Measurements from ENCODE around the gene VPS8.
"Not testable (repeated sequence)": the region's sequence is repeated elsewhere in the genome, so short reads cannot be mapped to it uniquely, and the experiment has no call there.

VPS8 gene

GRCh38 chr3:184899953-184900595 is 88.1 kb downstream of the VPS8 start:
- no peak for TF ChIP-seq PAX5 (IDR thresholded peaks at IDR 0.05; ENCODE audit: insufficient read depth, low read length, severe bottlenecking)
- no peak for TF ChIP-seq POU2F2 (IDR thresholded peaks at IDR 0.05; ENCODE audit: low read depth, low read length)
- no peak for TF ChIP-seq SPI1 (IDR thresholded peaks at IDR 0.05; ENCODE audit: low read depth, low read length)
- no peak for TF ChIP-seq TAF1 (IDR thresholded peaks at IDR 0.05; ENCODE audit: low read depth, low read length)
- TF ChIP-seq POLR2AphosphoS5 (IDR thresholded peaks at IDR 0.05; ENCODE audit: low read depth, low read length), result no peak
- TF ChIP-seq POLR2A (IDR thresholded peaks at IDR 0.05; ENCODE audit: low read depth, low read length), result no peak
- DNase-seq (ENCODE audit: insufficient read length, low spot score) (no peak), FAIRE-seq (no peak)

GRCh38 chr3:184907031-184907430 is 95.1 kb downstream of the VPS8 start:
- not testable (repeated sequence) for FAIRE-seq

GRCh38 chr3:184907681-184908649 is 96.0 kb downstream of the VPS8 start:
- DNase-seq (ENCODE audit: insufficient read length, low spot score) (no peak), FAIRE-seq (no peak)

More at GRCh38 chr3:184907031-184907430, 95.1 kb downstream of the VPS8 start:
- not testable (repeated sequence) for DNase-seq (ENCODE audit: insufficient read length, low spot score)

GRCh38 chr3:184908859-184909258 is 96.9 kb downstream of the VPS8 start:
- no peak for DNase-seq (ENCODE audit: insufficient read length, low spot score)
- no peak for FAIRE-seq

More at GRCh38 chr3:184907681-184908649, 96.0 kb downstream of the VPS8 start:
- TF ChIP-seq POLR2AphosphoS5 (IDR thresholded peaks at IDR 0.05; ENCODE audit: low read depth, low read length) (no peak), SPI1 (IDR thresholded peaks at IDR 0.05; ENCODE audit: low read depth, low read length) (no peak), PAX5 (IDR thresholded peaks at IDR 0.05; ENCODE audit: insufficient read depth, low read length, severe bottlenecking) (no peak), POU2F2 (IDR thresholded peaks at IDR 0.05; ENCODE audit: low read depth, low read length) (no peak), POLR2A (IDR thresholded peaks at IDR 0.05; ENCODE audit: low read depth, low read length) (no peak), TAF1 (IDR thresholded peaks at IDR 0.05; ENCODE audit: low read depth, low read length) (no peak)

GRCh38 chr3:184910664-184911063 is 98.7 kb downstream of the VPS8 start:
- FAIRE-seq, result no peak
- DNase-seq (ENCODE audit: insufficient read length, low spot score), result no peak

More at GRCh38 chr3:184908859-184909258, 96.9 kb downstream of the VPS8 start:
- TF ChIP-seq PAX5 (IDR thresholded peaks at IDR 0.05; ENCODE audit: insufficient read depth, low read length, severe bottlenecking) (no peak), POLR2A (IDR thresholded peaks at IDR 0.05; ENCODE audit: low read depth, low read length) (no peak), TAF1 (IDR thresholded peaks at IDR 0.05; ENCODE audit: low read depth, low read length) (no peak), POLR2AphosphoS5 (IDR thresholded peaks at IDR 0.05; ENCODE audit: low read depth, low read length) (no peak), SPI1 (IDR thresholded peaks at IDR 0.05; ENCODE audit: low read depth, low read length) (no peak), POU2F2 (IDR thresholded peaks at IDR 0.05; ENCODE audit: low read depth, low read length) (no peak)

GRCh38 chr3:184911570-184911969 is 99.6 kb downstream of the VPS8 start:
- FAIRE-seq (no peak), DNase-seq (ENCODE audit: insufficient read length, low spot score) (no peak)
- no peak for TF ChIP-seq POU2F2 (IDR thresholded peaks at IDR 0.05; ENCODE audit: low read depth, low read length)
- TF ChIP-seq POLR2A (IDR thresholded peaks at IDR 0.05; ENCODE audit: low read depth, low read length), result no peak
- TF ChIP-seq SPI1 (IDR thresholded peaks at IDR 0.05; ENCODE audit: low read depth, low read length), result no peak
- no peak for TF ChIP-seq POLR2AphosphoS5 (IDR thresholded peaks at IDR 0.05; ENCODE audit: low read depth, low read length)
- no peak for TF ChIP-seq TAF1 (IDR thresholded peaks at IDR 0.05; ENCODE audit: low read depth, low read length)
- no peak for TF ChIP-seq PAX5 (IDR thresholded peaks at IDR 0.05; ENCODE audit: insufficient read depth, low read length, severe bottlenecking)

More at GRCh38 chr3:184910664-184911063, 98.7 kb downstream of the VPS8 start:
- no peak for TF ChIP-seq TAF1 (IDR thresholded peaks at IDR 0.05; ENCODE audit: low read depth, low read length)
- TF ChIP-seq POLR2A (IDR thresholded peaks at IDR 0.05; ENCODE audit: low read depth, low read length), result no peak
- no peak for TF ChIP-seq POLR2AphosphoS5 (IDR thresholded peaks at IDR 0.05; ENCODE audit: low read depth, low read length)
- TF ChIP-seq PAX5 (IDR thresholded peaks at IDR 0.05; ENCODE audit: insufficient read depth, low read length, severe bottlenecking), result no peak
- TF ChIP-seq SPI1 (IDR thresholded peaks at IDR 0.05; ENCODE audit: low read depth, low read length), result no peak
- TF ChIP-seq POU2F2 (IDR thresholded peaks at IDR 0.05; ENCODE audit: low read depth, low read length), result no peak

- DNase-seq (ENCODE audit: insufficient read length, low spot score) (no peak), FAIRE-seq (no peak)
- TF ChIP-seq PAX5 (IDR thresholded peaks at IDR 0.05; ENCODE audit: insufficient read depth, low read length, severe bottlenecking) (no peak), POLR2A (IDR thresholded peaks at IDR 0.05; ENCODE audit: low read depth, low read length) (no peak), POU2F2 (IDR thresholded peaks at IDR 0.05; ENCODE audit: low read depth, low read length) (no peak), SPI1 (IDR thresholded peaks at IDR 0.05; ENCODE audit: low read depth, low read length) (no peak), POLR2AphosphoS5 (IDR thresholded peaks at IDR 0.05; ENCODE audit: low read depth, low read length) (no peak), TAF1 (IDR thresholded peaks at IDR 0.05; ENCODE audit: low read depth, low read length) (no peak)
Measured at GRCh38 chr3:184912163-184912562, 100.2 kb downstream of the VPS8 start.

GRCh38 chr3:184914628-184915027 is 102.7 kb downstream of the VPS8 start:
- TF ChIP-seq SPI1 (IDR thresholded peaks at IDR 0.05; ENCODE audit: low read depth, low read length) (no peak), POLR2AphosphoS5 (IDR thresholded peaks at IDR 0.05; ENCODE audit: low read depth, low read length) (no peak), POLR2A (IDR thresholded peaks at IDR 0.05; ENCODE audit: low read depth, low read length) (no peak), TAF1 (IDR thresholded peaks at IDR 0.05; ENCODE audit: low read depth, low read length) (no peak), PAX5 (IDR thresholded peaks at IDR 0.05; ENCODE audit: insufficient read depth, low read length, severe bottlenecking) (no peak), POU2F2 (IDR thresholded peaks at IDR 0.05; ENCODE audit: low read depth, low read length) (no peak)
- FAIRE-seq (no peak), DNase-seq (ENCODE audit: insufficient read length, low spot score) (no peak)

- TF ChIP-seq POLR2AphosphoS5 (IDR thresholded peaks at IDR 0.05; ENCODE audit: low read depth, low read length), result no peak
- TF ChIP-seq POLR2A (IDR thresholded peaks at IDR 0.05; ENCODE audit: low read depth, low read length), result no peak
- TF ChIP-seq POU2F2 (IDR thresholded peaks at IDR 0.05; ENCODE audit: low read depth, low read length), result no peak
- TF ChIP-seq SPI1 (IDR thresholded peaks at IDR 0.05; ENCODE audit: low read depth, low read length), result no peak
- no peak for TF ChIP-seq TAF1 (IDR thresholded peaks at IDR 0.05; ENCODE audit: low read depth, low read length)
- no peak for FAIRE-seq
- no peak for DNase-seq (ENCODE audit: insufficient read length, low spot score)
Measured at GRCh38 chr3:184918750-184919149, 106.8 kb downstream of the VPS8 start.

Data from GM12891 (cell line).